SK-MEL-5 (cell line): Measurements from ENCODE around the gene UBALD1. TPM values are rescaled to one million over a fixed set of nuclear protein-coding genes. Genes with fewer than 3 reads are reported as not detected.

Source experiments
- DNase-seq: peaks from one replicate; pipeline ENCODE4 v3.0.0-alpha.2; 2016; ENCODE audit warnings: low read depth, low spot score
- in situ Hi-C: cut with HindIII; loops from 2 replicates; pipeline ENCODE4 v1.10.0; 2016; ENCODE audit warnings: low sequenced_read_pairs, high pct_unique_total_duplicates, low pct_unique_long_range_greater_than_20kb
- total RNA-seq: library from RNA; depleted of rRNA; stranded (reverse); fragments of >200 nt; shearing (Covaris generic); gene quantifications from 2 replicates; pipeline ENCODE4 v1.2.3, GENCODE V29; 2014

UBALD1 gene
- total RNA-seq, 1 experiment from 2014 or later = 13.1 TPM

DNA sequence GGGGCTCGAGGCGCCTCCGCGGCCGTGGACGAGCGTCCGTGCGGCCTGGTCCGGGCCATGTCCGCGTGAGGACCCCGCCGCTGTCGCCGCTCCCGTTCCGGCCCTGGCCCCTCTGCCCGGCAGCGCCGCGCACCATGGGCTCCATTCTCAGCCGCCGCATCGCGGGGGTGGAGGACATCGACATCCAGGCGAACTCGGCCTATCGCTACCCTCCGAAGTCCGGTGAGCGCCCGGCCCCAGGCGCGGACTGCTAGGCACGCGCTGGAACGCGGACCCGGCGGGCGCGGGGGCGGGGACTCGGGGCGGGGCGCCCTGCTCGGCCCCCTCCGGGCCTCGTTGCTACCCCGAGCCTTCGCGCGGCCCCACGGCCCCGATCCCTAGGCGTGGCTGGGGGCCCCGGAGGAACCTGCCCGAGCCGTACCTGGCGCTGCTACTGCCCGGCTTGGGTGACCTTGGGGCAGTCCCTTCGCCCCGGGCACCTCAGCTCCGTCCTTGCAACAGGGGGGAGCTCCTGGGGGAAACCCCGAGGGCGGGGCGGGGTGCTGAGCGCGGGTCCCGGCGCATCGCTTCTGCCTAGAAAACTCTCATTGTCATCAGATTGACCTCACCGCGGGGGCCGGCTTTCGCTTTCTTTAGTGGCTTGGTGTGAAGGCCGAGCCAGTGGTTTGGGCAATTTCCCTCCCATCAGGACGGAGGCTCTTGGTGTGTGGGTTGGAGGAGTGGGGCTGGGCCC, 10.3 kb upstream of the UBALD1 start:
- in situ Hi-C loops = no loop called here

GRCh38 chr16:4624015-4624826, 9.5 kb upstream of the UBALD1 start, which contains the start of gene MGRN1:
Gene MGRN1, plus strand, starts transcription at chr16:4624826. Its CDS starts 135 bp downstream, at chr16:4624961.
- peak; percentile 95 for DNase-seq

More for the DNA sequence above, 10.3 kb upstream of the UBALD1 start:
- peak; percentile 23 for DNase-seq

DNA sequence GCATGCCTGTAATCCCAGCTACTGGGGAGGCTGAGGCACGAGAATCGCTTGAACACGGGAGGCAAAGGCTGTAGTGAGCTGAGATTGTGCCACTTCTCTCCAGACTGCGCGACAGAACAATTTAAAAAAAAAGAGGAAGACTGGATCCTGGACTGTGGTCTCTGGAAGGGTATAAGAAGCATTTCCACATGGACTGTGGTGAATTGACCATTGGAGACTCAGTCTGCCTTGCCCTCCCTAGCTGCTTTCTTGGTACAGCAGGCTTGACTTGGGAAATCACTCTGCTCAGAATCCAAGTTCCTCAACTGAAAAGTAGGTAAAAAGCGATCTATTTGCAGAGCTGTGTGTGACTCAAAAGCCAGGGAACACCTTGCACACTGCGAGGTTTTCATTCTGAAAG, 8.9 kb upstream of the UBALD1 start:
- in situ Hi-C loops = no loop called here
- no peak for DNase-seq

More at GRCh38 chr16:4624015-4624826, 9.5 kb upstream of the UBALD1 start, which contains the start of gene MGRN1:
- in situ Hi-C loops = no loop called here

- in situ Hi-C loops = no loop called here
- no peak for DNase-seq
These were observed 4.1 kb upstream of the UBALD1 start for GRCh38 chr16:4618645-4619418.

DNA sequence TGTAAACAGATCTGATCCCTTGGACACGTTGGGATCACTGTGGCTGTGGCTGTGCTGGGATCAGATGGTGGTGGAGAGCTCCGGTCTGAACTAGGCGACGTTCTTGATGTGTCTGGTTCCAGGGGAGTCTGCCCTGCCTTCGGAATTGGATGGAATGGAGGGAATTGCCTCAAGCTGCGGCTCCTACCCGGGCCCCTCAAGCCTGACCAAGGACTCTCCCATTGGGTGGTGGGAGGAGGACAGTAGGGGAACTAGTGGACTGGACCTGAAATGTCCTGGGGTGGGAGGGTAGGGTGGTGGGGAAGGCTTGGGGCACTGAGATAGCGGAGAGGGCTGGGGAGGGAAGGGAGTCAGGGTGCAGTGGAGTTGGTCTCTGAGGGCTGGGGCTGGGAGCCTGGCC, 3.2 kb upstream of the UBALD1 start:
- DNase-seq = no peak
- in situ Hi-C loops = no loop called here

DNA sequence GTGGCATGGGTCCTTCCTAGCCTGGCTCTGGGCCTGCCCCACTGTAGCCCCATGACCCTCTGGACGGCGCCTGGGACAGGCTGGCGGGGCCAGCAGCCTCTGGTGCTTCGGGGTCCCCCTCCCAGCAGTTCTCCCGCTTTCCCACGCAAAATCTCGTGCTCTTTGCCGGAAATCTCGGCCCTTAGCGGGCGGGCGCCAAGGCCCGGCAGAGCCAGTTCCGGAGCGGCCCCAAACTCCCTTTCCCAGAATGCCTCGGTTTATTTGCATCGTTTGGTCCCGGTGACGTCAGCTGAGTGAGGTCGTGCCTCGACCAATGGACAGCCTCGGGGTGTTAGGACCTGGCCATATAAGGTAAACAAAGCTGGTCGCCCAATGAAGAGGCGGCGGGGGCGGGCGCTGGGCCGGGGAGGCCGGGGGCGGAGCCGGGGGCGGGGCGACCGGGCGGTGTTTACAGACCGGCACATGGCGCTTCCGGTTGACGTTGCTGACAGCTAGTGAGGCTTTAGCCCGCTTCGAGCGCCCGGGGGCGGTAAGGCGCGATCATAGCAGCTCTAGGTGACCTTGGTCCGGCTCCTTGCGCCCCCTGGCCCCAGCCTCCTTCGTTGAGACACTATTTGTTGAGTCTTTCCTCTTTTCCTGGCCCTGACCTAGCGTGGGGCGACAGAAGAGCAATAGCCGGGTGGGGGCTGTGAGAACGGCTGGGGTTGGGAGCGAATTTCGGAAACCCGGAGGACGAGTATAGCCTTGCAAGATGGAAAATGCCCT, 1.5 kb upstream of the UBALD1 start:
- in situ Hi-C loops = no loop called here
- DNase-seq = peak; percentile 100

- in situ Hi-C loops = no loop called here
- no peak for DNase-seq
These were observed 827 bp upstream of the UBALD1 start for GRCh38 chr16:4615384-4616046.

GRCh38 chr16:4613636-4614570, 785 bp downstream of the UBALD1 start:
- peak; percentile 14 for DNase-seq
- in situ Hi-C loops = no loop called here

DNA sequence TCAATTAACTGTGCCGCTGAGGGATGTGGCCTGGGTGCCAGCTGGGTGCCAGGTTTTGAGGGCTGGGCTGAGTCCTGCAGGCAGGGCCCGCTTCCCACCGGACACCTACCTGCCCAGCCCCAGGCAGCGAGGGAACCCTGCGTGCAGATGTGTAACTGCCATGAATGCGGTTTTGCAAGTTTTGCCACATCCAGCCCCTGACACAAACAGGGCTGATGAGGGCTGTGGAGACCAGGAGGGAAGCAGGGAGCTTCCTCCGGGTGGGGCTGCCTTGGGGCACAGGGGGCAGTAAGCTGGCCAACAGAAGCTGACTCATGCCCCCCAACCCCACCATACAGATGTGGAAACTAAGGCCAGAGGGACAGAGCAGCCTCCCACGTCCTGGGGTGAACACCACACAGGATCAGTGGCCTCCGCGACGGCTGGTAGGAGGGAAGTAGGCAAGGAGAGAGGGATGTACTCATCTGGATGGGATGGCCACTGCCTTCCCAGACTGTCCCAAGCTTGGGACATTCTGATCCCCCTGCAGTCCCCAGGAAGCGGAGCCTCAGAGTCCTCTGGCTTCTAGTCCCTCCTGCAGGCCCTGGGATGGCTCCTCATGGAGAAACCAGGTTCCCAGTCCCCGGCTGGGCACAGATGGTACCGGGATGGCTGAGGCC, 1.6 kb downstream of the UBALD1 start:
- no peak for DNase-seq
- in situ Hi-C loops = no loop called here

DNA sequence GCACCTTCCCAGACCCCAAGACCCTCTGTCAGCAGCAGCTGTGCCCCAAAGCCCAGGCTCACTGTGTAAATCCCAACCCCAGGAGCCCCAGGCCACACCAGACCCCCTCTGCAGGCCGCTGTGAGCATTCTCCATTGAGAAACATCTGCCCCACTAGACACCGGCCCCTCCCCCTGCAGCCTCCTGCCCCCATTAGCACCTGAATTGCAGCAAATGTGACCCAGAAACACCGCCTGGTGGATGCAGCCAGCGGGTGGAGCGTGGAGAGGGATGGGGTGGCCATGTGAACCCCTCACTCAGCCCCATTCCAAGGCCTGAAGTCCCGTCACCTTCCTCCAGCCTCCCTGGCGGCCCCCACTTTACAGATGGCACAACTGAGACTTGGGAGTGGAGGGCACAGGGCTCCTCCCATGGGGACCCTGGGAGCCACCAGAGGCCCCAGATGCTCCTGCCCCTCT, 2.2 kb downstream of the UBALD1 start:
- DNase-seq = peak; percentile 23
- in situ Hi-C loops = no loop called here

- in situ Hi-C loops = no loop called here
- no peak for DNase-seq
These were observed 3.2 kb downstream of the UBALD1 start for GRCh38 chr16:4611337-4612021.

- DNase-seq = no peak
- in situ Hi-C loops = no loop called here
These were observed 4.4 kb downstream of the UBALD1 start for GRCh38 chr16:4610011-4611005.

- DNase-seq = no peak
- in situ Hi-C loops = no loop called here
These were observed 5.3 kb downstream of the UBALD1 start for GRCh38 chr16:4609200-4610010.
